DND-41 (cell line): ENCODE measurements around the gene KCNAB2.

Experiments
- ATAC-seq: fragments of 200-7000 bp; cut with Tn5 transposase; 3 replicates; pipeline ENCODE4 v1.9.1; 2021; ENCODE audit warnings: low read depth; ENCODE audit not compliant: insufficient read depth
- DNase-seq: peaks from one replicate; pipeline ENCODE4 v3.0.0-alpha.2; 2020
- H2AFZ ChIP-seq: 2 replicates; pipeline ENCODE4 v1.6.0; 2012; ENCODE audit warnings: low read depth, low read length
- H3K27ac ChIP-seq: 2 replicates; pipeline ENCODE4 v1.5.1; 2012; ENCODE audit warnings: low read length, inconsistent platforms
- H3K27me3 ChIP-seq: fragments of 200-600 bp; sonication (generic); 2 replicates; pipeline ENCODE4 v1.6.0; 2012; ENCODE audit warnings: low read length, mild to moderate bottlenecking, inconsistent platforms; ENCODE audit not compliant: insufficient read depth, poor library complexity
- H3K36me3 ChIP-seq: 2 replicates; pipeline ENCODE4 v1.5.1; 2012; ENCODE audit warnings: low read length, inconsistent platforms; ENCODE audit not compliant: insufficient read depth
- H3K4me1 ChIP-seq: 2 replicates; pipeline ENCODE4 v1.5.1; 2012; ENCODE audit warnings: mild to moderate bottlenecking, low read length; ENCODE audit not compliant: insufficient read depth
- H3K4me2 ChIP-seq: 2 replicates; pipeline ENCODE4 v1.6.0; 2012; ENCODE audit warnings: mild to moderate bottlenecking, moderate library complexity, low read length, inconsistent platforms; ENCODE audit not compliant: insufficient read depth
- H3K4me3 ChIP-seq, 2 experiments: fragments of 200-600 bp in 1 of 2; shearing (Covaris generic) in 1 of 2; 2 replicates each; pipeline ENCODE4 v1.5.1; 2012 to 2016; ENCODE audit warnings: inconsistent platforms in 2 of 2, low read length in 2 of 2, mild to moderate bottlenecking in 2 of 2, low read depth in 1 of 2, moderate library complexity in 1 of 2
- H3K79me2 ChIP-seq: 2 replicates; pipeline ENCODE4 v1.6.0; 2012; ENCODE audit warnings: low read length, inconsistent platforms; ENCODE audit not compliant: insufficient read depth
- H3K9ac ChIP-seq: 2 replicates; pipeline ENCODE4 v1.6.0; 2012; ENCODE audit warnings: low read depth, mild to moderate bottlenecking, inconsistent platforms, low read length, moderate library complexity
- H3K9me3 ChIP-seq: 2 replicates; pipeline ENCODE4 v1.5.1; 2012; ENCODE audit warnings: low read length, moderate library complexity, mild to moderate bottlenecking, inconsistent platforms; ENCODE audit not compliant: insufficient read depth, severe bottlenecking
- H4K20me1 ChIP-seq: 2 replicates; pipeline ENCODE4 v1.6.0; 2012; ENCODE audit warnings: low read length; ENCODE audit not compliant: insufficient read depth
- CTCF ChIP-seq: IDR thresholded peaks from 2 replicates; pipeline ENCODE4 v1.5.1; 2012; ENCODE audit warnings: borderline replicate concordance, low read length, moderate library complexity, mild to moderate bottlenecking; ENCODE audit not compliant: poor library complexity, severe bottlenecking; ENCODE audit errors: extremely low read depth
- EZH2 ChIP-seq: IDR thresholded peaks from 3 replicates; pipeline ENCODE4 v1.6.1; 2012; ENCODE audit warnings: borderline replicate concordance, low read depth, mild to moderate bottlenecking, moderate library complexity, low read length, inconsistent platforms; ENCODE audit not compliant: severe bottlenecking

The KCNAB2 gene

GRCh38 chr1:6107409-6108356 is 62.0 kb downstream of the KCNAB2 start:
- Histone ChIP-seq H3K79me2 (no peaks in the 10 kb centered on the region), H3K36me3 (no peaks in the 10 kb centered on the region), H4K20me1 (peaks cover 10% of the 10 kb centered on the region; the same call in 1 of the 2 replicates), H3K9ac (no peak overlapping the region), H2AFZ (no peak overlapping the region), H3K27me3 (no peaks in the 10 kb centered on the region), H3K4me2 (no peak overlapping the region), H3K4me1 (no peaks in the 10 kb centered on the region), H3K4me3 (no peak overlapping the region), H3K9me3 (no peaks in the 10 kb centered on the region), H3K27ac (no peak overlapping the region)
- no peak for ATAC-seq
- TF ChIP-seq CTCF (no peak), EZH2 (no peak)
- DNase-seq = no peak

- no peaks in the 10 kb centered on the region for H3K79me2 ChIP-seq
- H3K9ac ChIP-seq = no peak overlapping the region
- H3K4me2 ChIP-seq = no peak overlapping the region
- TF ChIP-seq EZH2 = no peak
- TF ChIP-seq CTCF = no peak
- H3K36me3 ChIP-seq = no peaks in the 10 kb centered on the region
- H3K4me3 ChIP-seq = no peak overlapping the region
- no peak overlapping the region for H2AFZ ChIP-seq
- H3K4me1 ChIP-seq = no peaks in the 10 kb centered on the region
- DNase-seq = no peak
- H4K20me1 ChIP-seq = peaks cover 10% of the 10 kb centered on the region; the same call in 1 of the 2 replicates
- H3K27me3 ChIP-seq = no peaks in the 10 kb centered on the region
- H3K9me3 ChIP-seq = no peaks in the 10 kb centered on the region
- no peak overlapping the region for H3K27ac ChIP-seq
- ATAC-seq = no peak
Measured at GRCh38 chr1:6108476-6108875, 62.8 kb downstream of the KCNAB2 start.

DNA sequence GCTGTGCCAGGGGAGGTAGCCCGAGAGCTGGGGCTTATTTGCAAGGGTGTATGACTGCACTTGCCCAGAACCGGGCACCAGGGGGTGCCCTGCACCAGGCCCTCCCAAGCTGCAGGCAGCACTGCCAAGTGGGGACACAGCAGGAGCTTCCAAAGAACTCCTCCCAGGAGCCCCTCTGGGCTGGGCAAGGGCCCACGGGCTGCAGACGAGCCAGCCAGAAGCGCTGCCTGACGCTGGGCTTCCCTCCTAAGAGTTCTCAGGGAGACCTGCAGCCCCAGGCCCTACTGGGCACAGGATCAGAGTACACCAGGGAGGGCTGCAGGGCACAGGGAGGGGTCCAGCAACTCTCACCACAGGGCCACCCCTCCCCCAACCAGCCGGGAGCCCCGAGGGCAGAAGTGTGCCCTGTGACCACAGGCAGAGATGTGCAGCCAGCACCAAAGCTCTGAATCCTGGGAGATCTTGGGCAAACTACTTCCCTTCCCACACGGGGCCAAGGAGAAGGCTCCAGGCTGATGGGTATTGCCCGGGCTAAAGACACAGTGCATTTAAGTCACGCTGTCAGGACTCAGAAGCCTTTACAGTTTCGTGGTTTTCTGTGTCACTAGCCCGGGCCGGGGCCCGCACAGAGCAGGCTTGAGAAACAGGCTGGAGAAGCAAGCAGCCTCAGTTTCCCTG is 63.4 kb downstream of the KCNAB2 start:
- H3K27me3 ChIP-seq = no peaks in the 10 kb centered on the region
- H3K9ac ChIP-seq = no peak overlapping the region
- no peaks in the 10 kb centered on the region for H3K79me2 ChIP-seq
- DNase-seq = peak; percentile 34
- H3K9me3 ChIP-seq = no peaks in the 10 kb centered on the region
- no peaks in the 10 kb centered on the region for H3K4me1 ChIP-seq
- no peaks in the 10 kb centered on the region for H3K36me3 ChIP-seq
- no peak overlapping the region for H3K4me3 ChIP-seq
- H2AFZ ChIP-seq = no peak overlapping the region
- TF ChIP-seq EZH2 (no peak), CTCF (peak; percentile 61)
- H4K20me1 ChIP-seq = peaks cover 10% of the 10 kb centered on the region; the same call in 1 of the 2 replicates
- H3K4me2 ChIP-seq = no peak overlapping the region
- ATAC-seq = peak; percentile 81
- H3K27ac ChIP-seq = no peak overlapping the region
